ENCODE results near the gene ROR1.

Gene ROR1

DNA sequence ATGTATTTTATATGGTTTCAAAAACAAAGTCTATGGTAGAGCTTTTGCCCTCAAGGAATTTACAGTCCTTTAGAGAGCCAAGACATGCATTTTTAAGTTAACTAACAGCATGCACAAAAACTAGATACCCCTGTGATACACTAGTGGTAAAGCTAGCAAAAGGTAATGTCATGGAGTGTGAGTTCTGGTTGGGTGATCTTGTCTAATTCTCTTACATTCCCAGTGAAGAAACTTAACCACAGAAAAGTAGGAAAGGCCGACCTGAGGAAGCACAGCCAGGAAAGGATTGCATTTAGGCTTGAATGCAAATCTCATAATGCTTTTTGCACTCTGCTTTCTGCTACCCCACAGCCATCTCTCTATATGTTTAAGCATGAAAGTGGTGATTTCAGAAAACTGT, 202.2 kb downstream of the ROR1 start:
- no peak for TF ChIP-seq FOXP2 (optimal IDR thresholded peaks at IDR 0.05; ENCODE audit: borderline replicate concordance, extremely low read depth, extremely low read length, insufficient read depth)
- no peak for TF ChIP-seq SIN3A (IDR thresholded peaks at IDR 0.05; ENCODE audit: borderline replicate concordance, insufficient read depth, low read length)
- TF ChIP-seq, protein P1, sequence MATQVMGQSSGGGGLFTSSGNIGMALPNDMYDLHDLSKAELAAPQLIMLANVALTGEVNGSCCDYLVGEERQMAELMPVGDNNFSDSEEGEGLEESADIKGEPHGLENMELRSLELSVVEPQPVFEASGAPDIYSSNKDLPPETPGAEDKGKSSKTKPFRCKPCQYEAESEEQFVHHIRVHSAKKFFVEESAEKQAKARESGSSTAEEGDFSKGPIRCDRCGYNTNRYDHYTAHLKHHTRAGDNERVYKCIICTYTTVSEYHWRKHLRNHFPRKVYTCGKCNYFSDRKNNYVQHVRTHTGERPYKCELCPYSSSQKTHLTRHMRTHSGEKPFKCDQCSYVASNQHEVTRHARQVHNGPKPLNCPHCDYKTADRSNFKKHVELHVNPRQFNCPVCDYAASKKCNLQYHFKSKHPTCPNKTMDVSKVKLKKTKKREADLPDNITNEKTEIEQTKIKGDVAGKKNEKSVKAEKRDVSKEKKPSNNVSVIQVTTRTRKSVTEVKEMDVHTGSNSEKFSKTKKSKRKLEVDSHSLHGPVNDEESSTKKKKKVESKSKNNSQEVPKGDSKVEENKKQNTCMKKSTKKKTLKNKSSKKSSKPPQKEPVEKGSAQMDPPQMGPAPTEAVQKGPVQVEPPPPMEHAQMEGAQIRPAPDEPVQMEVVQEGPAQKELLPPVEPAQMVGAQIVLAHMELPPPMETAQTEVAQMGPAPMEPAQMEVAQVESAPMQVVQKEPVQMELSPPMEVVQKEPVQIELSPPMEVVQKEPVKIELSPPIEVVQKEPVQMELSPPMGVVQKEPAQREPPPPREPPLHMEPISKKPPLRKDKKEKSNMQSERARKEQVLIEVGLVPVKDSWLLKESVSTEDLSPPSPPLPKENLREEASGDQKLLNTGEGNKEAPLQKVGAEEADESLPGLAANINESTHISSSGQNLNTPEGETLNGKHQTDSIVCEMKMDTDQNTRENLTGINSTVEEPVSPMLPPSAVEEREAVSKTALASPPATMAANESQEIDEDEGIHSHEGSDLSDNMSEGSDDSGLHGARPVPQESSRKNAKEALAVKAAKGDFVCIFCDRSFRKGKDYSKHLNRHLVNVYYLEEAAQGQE (IDR thresholded peaks at IDR 0.05; ENCODE audit: insufficient read depth in 1 of 2, low read depth in 2 of 2, low read length in 2 of 2), result no peak
- TF ChIP-seq POLR2AphosphoS5 (IDR thresholded peaks at IDR 0.05; ENCODE audit: low read depth, low read length), result no peak
- no peak for TF ChIP-seq TAF1 (IDR thresholded peaks at IDR 0.05; ENCODE audit: borderline replicate concordance, insufficient read depth, low read length)

DNA sequence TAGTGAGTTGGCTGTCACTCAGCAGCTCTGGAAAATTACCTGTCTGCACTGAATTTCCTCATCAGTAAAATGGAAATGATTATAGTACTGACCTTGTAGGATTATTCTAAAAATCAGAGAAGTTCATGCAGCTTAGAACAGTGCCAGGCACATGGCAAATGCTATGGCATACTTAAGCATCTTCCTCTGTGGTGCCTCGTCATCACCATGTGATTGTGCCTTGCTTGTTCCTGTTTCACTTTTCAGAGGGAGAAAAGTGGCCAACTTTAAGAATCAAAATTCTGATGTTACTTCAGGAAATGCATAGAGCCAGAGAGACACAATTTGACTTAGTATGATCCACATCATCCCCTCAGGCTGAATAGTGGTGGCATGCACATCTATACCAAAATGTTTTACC, 203.6 kb downstream of the ROR1 start:
- no peak for TF ChIP-seq SIN3A (IDR thresholded peaks at IDR 0.05; ENCODE audit: borderline replicate concordance, insufficient read depth, low read length)
- TF ChIP-seq POLR2AphosphoS5 (IDR thresholded peaks at IDR 0.05; ENCODE audit: low read depth, low read length), result no peak
- TF ChIP-seq, protein P1 (IDR thresholded peaks at IDR 0.05; ENCODE audit: insufficient read depth in 1 of 2, low read depth in 2 of 2, low read length in 2 of 2), result no peak
- no peak for TF ChIP-seq FOXP2 (optimal IDR thresholded peaks at IDR 0.05; ENCODE audit: borderline replicate concordance, extremely low read depth, extremely low read length, insufficient read depth)
- no peak for TF ChIP-seq TAF1 (IDR thresholded peaks at IDR 0.05; ENCODE audit: borderline replicate concordance, insufficient read depth, low read length)

DNA sequence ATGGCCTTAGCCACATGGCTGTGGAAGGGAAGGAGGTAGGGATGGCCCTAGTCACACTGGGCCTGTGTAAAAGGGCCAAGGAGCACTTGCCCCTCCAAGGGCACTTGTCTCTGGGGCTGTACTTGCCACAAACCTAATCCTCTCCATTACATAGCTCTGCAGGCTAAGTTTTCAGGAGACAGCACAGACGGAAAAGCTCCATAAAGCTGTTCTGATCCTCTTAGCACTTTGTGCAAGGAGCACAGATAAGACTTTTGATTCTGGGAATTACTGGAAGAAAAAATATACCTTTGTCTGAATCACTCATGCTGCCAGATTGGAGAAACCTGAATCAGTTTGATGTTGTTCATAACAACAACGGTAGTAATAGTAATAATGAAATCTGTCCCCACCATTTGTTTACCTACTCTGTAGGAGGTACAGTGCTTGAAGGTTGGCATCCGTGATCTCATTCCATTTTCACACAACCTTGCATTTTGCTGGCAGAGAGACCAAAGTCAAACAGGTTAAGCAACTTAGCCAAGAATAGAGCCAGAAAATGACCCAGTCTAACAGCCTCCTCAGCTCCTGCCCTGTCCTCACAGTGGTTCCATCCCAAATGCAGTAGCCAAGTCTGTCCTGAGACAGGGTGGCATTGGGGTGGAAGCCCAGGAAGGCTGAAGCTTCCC, 207.1 kb downstream of the ROR1 start:
- TF ChIP-seq TAF1 (IDR thresholded peaks at IDR 0.05; ENCODE audit: borderline replicate concordance, insufficient read depth, low read length), result no peak
- TF ChIP-seq FOXP2 (optimal IDR thresholded peaks at IDR 0.05; ENCODE audit: borderline replicate concordance, extremely low read depth, extremely low read length, insufficient read depth), result no peak
- no peak for TF ChIP-seq SIN3A (IDR thresholded peaks at IDR 0.05; ENCODE audit: borderline replicate concordance, insufficient read depth, low read length)
- TF ChIP-seq, protein P1 (IDR thresholded peaks at IDR 0.05; ENCODE audit: insufficient read depth in 1 of 2, low read depth in 2 of 2, low read length in 2 of 2), result no peak
- TF ChIP-seq POLR2AphosphoS5 (IDR thresholded peaks at IDR 0.05; ENCODE audit: low read depth, low read length), result no peak

DNA sequence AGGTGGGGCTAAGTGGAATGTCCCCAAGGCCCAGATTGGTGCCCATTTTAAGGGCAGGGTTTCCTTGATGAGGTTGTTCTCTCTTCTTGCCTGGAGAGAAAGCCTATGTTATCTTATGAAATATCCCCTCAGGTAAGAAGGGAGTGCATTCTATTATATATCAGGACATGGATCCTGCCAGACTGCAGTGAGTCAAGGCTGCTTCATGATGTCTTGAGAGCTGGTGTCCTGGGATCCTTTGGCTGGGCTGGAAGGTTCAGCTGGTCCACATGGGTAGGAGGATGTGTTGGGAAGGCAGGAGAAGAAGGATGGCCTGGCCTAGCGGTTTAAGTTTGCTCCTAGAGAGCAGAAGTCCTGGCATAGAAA, 207.6 kb downstream of the ROR1 start:
- TF ChIP-seq SIN3A (IDR thresholded peaks at IDR 0.05; ENCODE audit: borderline replicate concordance, insufficient read depth, low read length) (no peak), POLR2AphosphoS5 (IDR thresholded peaks at IDR 0.05; ENCODE audit: low read depth, low read length) (no peak), FOXP2 (optimal IDR thresholded peaks at IDR 0.05; ENCODE audit: borderline replicate concordance, extremely low read depth, extremely low read length, insufficient read depth) (no peak), TAF1 (IDR thresholded peaks at IDR 0.05; ENCODE audit: borderline replicate concordance, insufficient read depth, low read length) (no peak)
- TF ChIP-seq, protein P1 (IDR thresholded peaks at IDR 0.05; ENCODE audit: insufficient read depth in 1 of 2, low read depth in 2 of 2, low read length in 2 of 2), result no peak
